Upper lobe of left lung (tissue), 6 donors: Measurements from ENCODE around the gene SLC4A2. TPM values are rescaled to one million over a fixed set of nuclear protein-coding genes. Genes with fewer than 3 reads are reported as not detected.
A peak's percentile ranks its signal among the peaks of the same experiment; 100 is the strongest.

Experiments used
- ATAC-seq, 2 donors: fragments of 200-7000 bp; cut with Tn5 transposase; one replicate each; pipeline ENCODE4 v1.9.1; 2022; ENCODE audit warnings: mild to moderate bottlenecking in 2 of 2, moderate library complexity in 2 of 2; ENCODE audit not compliant: low FRiP score in 2 of 2
- DNase-seq, 2 donors: peaks; one replicate each; pipeline ENCODE4 v3.0.0-alpha.2; 2019 to 2020
- H3K27ac ChIP-seq, 4 donors: fragments of 200-600 bp; sonication (generic); one replicate each; pipeline ENCODE4 v1.5.1; 2016 to 2019
- H3K27me3 ChIP-seq, 4 donors: fragments of 200-600 bp; sonication (generic); one replicate each; pipeline ENCODE4 v1.5.1; 2017 to 2019
- H3K36me3 ChIP-seq, 4 donors: fragments of 200-600 bp; sonication (generic); one replicate each; pipeline ENCODE4 v1.5.1; 2016 to 2019
- H3K4me1 ChIP-seq, 4 donors: fragments of 200-600 bp; sonication (generic); one replicate each; pipeline ENCODE4 v1.5.1; 2018 to 2019
- H3K4me3 ChIP-seq, 4 donors: fragments of 200-600 bp; sonication (generic); one replicate each; pipeline ENCODE4 v1.5.1; 2017 to 2019; ENCODE audit warnings: mild to moderate bottlenecking in 2 of 4, moderate library complexity in 1 of 4
- H3K9me3 ChIP-seq, 4 donors: fragments of 200-600 bp; sonication (generic); one replicate each; pipeline ENCODE4 v1.5.1; 2018 to 2019
- EP300 ChIP-seq, 4 donors: sonication (generic); formaldehyde crosslinking; IDR thresholded peaks; one replicate each; pipeline ENCODE4 v1.5.1; 2017; ENCODE audit warnings: antibody characterized with exemption in 4 of 4, control low read depth in 2 of 4
- POLR2A ChIP-seq, 4 donors: fragments of 450-650 bp; IDR thresholded peaks; one replicate each; pipeline ENCODE4 v1.5.1; 2016 to 2017; ENCODE audit warnings: antibody characterized with exemption in 4 of 4, mild to moderate bottlenecking in 2 of 4
- POLR2AphosphoS5 ChIP-seq, 2 donors: sonication (generic); formaldehyde crosslinking; IDR thresholded peaks; one replicate each; pipeline ENCODE4 v1.5.1; 2017; ENCODE audit warnings: antibody characterized with exemption in 2 of 2
- WGBS, 2 donors: methylation state at CpG; one replicate each; pipeline ENCODE4 v1.1.5; 2017 to 2018; 5-methylcytosine and 5-hydroxymethylcytosine counted together
- total RNA-seq, 6 donors: library from RNA; depleted of rRNA in 4 of 6; stranded (reverse); fragments of >200 nt in 4 of 6; gene quantifications; one replicate each; pipeline versions ENCODE4 v1.1.0 to v1.2.1, GENCODE V29; 2016 to 2021
- TF ChIP-seq, protein P1 (sequence below), 6 experiments: fragments of 450-650 bp in 4 of 6; fragments of 200-600 bp in 2 of 6; sonication (generic) in 2 of 6; IDR thresholded peaks; one replicate each; pipeline ENCODE4 v1.5.1; 2016 to 2019; ENCODE audit warnings: antibody characterized with exemption in 6 of 6
- donor health status: DM: no; HTN: no; CAD: no; lungs with moderate emphysema.
- donor health status: DM: no; HTN: yes; CAD: no; lungs with severe emphysema.

Gene SLC4A2
- total RNA-seq, 6 donors from 2014 or later: 88.4 to 312 (median 188) TPM

DNA sequence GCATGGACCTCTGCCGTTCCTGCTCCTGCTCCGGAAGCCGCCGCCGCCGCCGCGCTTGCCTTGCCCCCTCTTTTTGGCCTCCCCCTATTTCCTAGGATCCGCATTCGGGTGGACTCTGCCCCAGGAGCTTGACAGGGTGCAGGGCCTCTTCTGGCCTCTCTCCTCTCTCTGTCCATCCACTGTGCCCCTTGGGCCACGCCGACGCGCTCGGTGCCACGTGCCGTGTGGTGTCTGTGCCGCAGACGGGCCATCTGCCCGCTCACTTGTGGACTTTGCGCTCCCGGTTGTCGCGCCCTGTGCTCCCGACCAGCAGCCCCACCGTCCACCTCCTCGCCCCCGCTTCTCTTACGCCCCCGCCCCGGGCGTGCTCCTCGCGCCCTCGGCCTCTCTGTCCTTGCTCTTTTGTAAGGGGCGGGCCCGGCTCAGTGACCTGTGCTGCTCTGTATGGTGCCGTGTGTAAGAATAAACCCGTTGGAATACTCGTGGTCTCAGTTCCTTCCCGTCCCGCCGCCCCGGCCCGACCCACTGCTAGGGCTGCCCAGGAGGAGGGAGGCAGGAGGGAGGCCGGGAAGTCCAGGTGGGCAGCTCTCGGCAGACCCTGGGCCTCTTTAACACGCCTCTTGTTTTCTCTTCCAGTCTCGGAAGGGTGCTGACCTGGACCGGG is 63.9 kb downstream of the SLC4A2 start:
- WGBS, 2 donors: 90 to 93% methylated on average over 46 to 49 of the region's 50 CpGs
- Histone ChIP-seq H3K27ac (no peak overlapping the region), H3K27me3 (no peaks in the 10 kb centered on the region), H3K4me1 (peaks cover 10 to 27% (median 14%) of the 10 kb centered on the region in 4 donors), H3K36me3 (peaks cover 24 to 91% (median 74%) of the 10 kb centered on the region in 4 donors), H3K4me3 (no peak overlapping the region), H3K9me3 (no peaks in the 10 kb centered on the region)
- TF ChIP-seq POLR2AphosphoS5 (IDR thresholded peaks at IDR 0.05) (no peak), POLR2A (IDR thresholded peaks at IDR 0.05) (no peak)
- TF ChIP-seq, protein P1, sequence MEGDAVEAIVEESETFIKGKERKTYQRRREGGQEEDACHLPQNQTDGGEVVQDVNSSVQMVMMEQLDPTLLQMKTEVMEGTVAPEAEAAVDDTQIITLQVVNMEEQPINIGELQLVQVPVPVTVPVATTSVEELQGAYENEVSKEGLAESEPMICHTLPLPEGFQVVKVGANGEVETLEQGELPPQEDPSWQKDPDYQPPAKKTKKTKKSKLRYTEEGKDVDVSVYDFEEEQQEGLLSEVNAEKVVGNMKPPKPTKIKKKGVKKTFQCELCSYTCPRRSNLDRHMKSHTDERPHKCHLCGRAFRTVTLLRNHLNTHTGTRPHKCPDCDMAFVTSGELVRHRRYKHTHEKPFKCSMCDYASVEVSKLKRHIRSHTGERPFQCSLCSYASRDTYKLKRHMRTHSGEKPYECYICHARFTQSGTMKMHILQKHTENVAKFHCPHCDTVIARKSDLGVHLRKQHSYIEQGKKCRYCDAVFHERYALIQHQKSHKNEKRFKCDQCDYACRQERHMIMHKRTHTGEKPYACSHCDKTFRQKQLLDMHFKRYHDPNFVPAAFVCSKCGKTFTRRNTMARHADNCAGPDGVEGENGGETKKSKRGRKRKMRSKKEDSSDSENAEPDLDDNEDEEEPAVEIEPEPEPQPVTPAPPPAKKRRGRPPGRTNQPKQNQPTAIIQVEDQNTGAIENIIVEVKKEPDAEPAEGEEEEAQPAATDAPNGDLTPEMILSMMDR (IDR thresholded peaks at IDR 0.05): no peak
- DNase-seq (peak in 1 of 2 donors; percentile 86), ATAC-seq (no peak)

DNA sequence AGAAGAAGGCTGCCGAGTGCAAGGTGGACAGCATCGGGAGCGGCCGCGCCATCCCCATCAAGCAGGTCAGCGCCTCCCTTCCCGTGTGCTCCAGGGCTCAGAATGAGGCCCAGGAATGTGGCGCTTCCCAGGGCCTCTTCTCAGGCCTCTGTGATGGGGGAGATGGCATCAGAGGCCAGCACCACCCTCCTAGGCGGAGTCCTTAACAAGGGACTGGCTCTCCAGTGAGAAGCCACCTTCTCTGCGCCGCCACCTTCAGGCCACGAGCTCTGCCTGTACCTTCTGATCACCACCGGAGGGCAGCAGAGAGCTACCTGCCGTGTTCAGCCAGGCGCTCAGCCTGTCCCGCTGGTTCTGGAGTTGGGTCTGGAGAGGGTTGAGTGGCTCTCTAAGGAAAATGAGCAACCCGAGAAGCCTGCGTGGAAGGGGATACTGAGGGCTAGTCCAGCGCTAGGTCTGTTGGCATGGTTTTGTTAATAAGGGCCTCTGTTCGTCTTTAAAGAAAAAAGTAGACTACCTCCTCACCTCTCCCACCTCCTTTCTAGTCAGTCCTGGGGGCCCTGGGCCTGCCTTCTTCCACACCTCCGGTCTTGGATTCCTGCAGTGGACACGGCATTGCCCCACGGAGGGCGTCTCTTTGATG is 64.6 kb downstream of the SLC4A2 start:
- peak in 1 of 2 donors; percentile 92 for DNase-seq
- WGBS, 2 donors: 46 to 65% methylated on average over 19 to 24 of the region's 24 CpGs
- Histone ChIP-seq H3K27ac (no peak overlapping the region), H3K9me3 (no peaks in the 10 kb centered on the region), H3K4me3 (no peak overlapping the region), H3K4me1 (peaks cover 10 to 27% (median 14%) of the 10 kb centered on the region in 4 donors), H3K27me3 (no peaks in the 10 kb centered on the region), H3K36me3 (peaks cover 29 to 91% (median 74%) of the 10 kb centered on the region in 4 donors)
- peak; percentile 89 to 92 for ATAC-seq
- TF ChIP-seq POLR2AphosphoS5 (IDR thresholded peaks at IDR 0.05): no peak
- no peak for TF ChIP-seq EP300 (IDR thresholded peaks at IDR 0.05)
- no peak for TF ChIP-seq POLR2A (IDR thresholded peaks at IDR 0.05)
- TF ChIP-seq, protein P1 (IDR thresholded peaks at IDR 0.05): peak; percentile 90 to 97 (median 94)

GRCh38 chr7:151124481-151124880 is 65.1 kb downstream of the SLC4A2 start:
- Histone ChIP-seq H3K4me3 (no peak overlapping the region), H3K4me1 (peaks cover 10 to 27% (median 14%) of the 10 kb centered on the region in 4 donors), H3K27me3 (no peaks in the 10 kb centered on the region), H3K36me3 (peaks cover 29 to 91% (median 74%) of the 10 kb centered on the region in 4 donors), H3K27ac (no peak overlapping the region), H3K9me3 (no peaks in the 10 kb centered on the region)
- TF ChIP-seq EP300 (IDR thresholded peaks at IDR 0.05) (no peak), POLR2A (IDR thresholded peaks at IDR 0.05) (no peak), POLR2AphosphoS5 (IDR thresholded peaks at IDR 0.05) (no peak)
- TF ChIP-seq, protein P1 (IDR thresholded peaks at IDR 0.05): no peak
- ATAC-seq (no peak), DNase-seq (no peak)
- WGBS, 2 donors: 88 to 93% methylated on average over 1 to 5 of the region's 7 CpGs

DNA sequence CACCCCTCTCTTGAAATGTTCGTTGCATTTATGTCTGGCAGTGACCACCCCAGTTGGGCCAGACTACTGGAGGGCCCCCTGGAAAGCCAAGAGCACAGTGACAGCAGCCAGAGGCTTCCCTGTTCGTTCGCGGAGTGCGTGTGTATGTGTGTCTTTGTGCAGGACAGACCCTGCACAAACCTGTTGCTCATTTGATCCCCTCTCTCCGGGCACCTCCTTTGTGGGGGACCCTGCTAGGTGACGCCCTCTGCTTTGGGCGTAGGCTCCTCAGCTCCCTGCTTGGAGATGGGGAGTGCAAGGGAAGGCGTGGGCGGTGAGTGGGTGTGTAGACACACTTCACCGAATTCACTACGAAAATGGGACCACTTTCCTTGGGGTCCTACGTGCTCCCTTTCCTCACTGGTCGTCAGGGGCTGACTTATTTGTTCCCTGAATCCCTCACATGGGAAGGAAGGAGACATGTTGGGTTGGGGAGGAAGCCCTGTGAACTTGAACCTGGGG is 65.6 kb downstream of the SLC4A2 start:
- peak overlapping the region in 1 of 4 donors; percentile 11 for H3K27ac ChIP-seq
- no peaks in the 10 kb centered on the region for H3K27me3 ChIP-seq
- no peaks in the 10 kb centered on the region for H3K9me3 ChIP-seq
- TF ChIP-seq POLR2AphosphoS5 (IDR thresholded peaks at IDR 0.05) (no peak), POLR2A (IDR thresholded peaks at IDR 0.05) (no peak), EP300 (IDR thresholded peaks at IDR 0.05) (no peak)
- TF ChIP-seq, protein P1 (IDR thresholded peaks at IDR 0.05): no peak
- H3K36me3 ChIP-seq: peaks cover 31 to 91% (median 74%) of the 10 kb centered on the region in 4 donors
- DNase-seq (no peak), ATAC-seq (no peak)
- H3K4me3 ChIP-seq: no peak overlapping the region
- WGBS, 2 donors: 80 to 87% methylated on average over 14 of the region's 14 CpGs
- peaks cover 10 to 27% (median 14%) of the 10 kb centered on the region in 4 donors for H3K4me1 ChIP-seq
